GM12891 (cell line): ENCODE results near the gene SRSF7.
"Not testable (repeated sequence)": the region's sequence is repeated elsewhere in the genome, so short reads cannot be mapped to it uniquely, and the experiment has no call there.

Experiments
- DNase-seq: peaks from one replicate; pipeline ENCODE4 v3.0.0; 2011; ENCODE audit warnings: low spot score; ENCODE audit not compliant: insufficient read length
- FAIRE-seq: peaks from 2 replicates; lab custom pipeline; 2011; peaks lifted over from hg19 to GRCh38; lab: Jason Lieb, UNC
- PAX5 ChIP-seq: IDR thresholded peaks from 2 replicates; pipeline ENCODE4 v1.6.1; 2011; ENCODE audit warnings: low read length, moderate library complexity, mild to moderate bottlenecking; ENCODE audit not compliant: insufficient read depth, severe bottlenecking
- POLR2A ChIP-seq: IDR thresholded peaks from 2 replicates; pipeline ENCODE4 v1.6.1; 2011; ENCODE audit warnings: low read depth, low read length, control low read depth
- POLR2AphosphoS5 ChIP-seq: IDR thresholded peaks from 2 replicates; pipeline ENCODE4 v1.6.1; 2011; ENCODE audit warnings: low read depth, low read length, control low read depth
- POU2F2 ChIP-seq: IDR thresholded peaks from 2 replicates; pipeline ENCODE4 v1.6.1; 2011; ENCODE audit warnings: low read depth, mild to moderate bottlenecking, control low read depth, low read length, moderate library complexity
- SPI1 ChIP-seq: IDR thresholded peaks from 2 replicates; pipeline ENCODE4 v1.6.1; 2011; ENCODE audit warnings: low read depth, low read length, control low read depth
- TAF1 ChIP-seq: IDR thresholded peaks from 2 replicates; pipeline ENCODE4 v1.6.1; 2011; ENCODE audit warnings: low read depth, low read length, control low read depth

The SRSF7 gene

GRCh38 chr2:38783586-38783985 lies 32.4 kb upstream of the SRSF7 start:
- no peak for TF ChIP-seq POU2F2
- TF ChIP-seq SPI1: no peak
- no peak for TF ChIP-seq POLR2AphosphoS5
- TF ChIP-seq PAX5: no peak
- no peak for TF ChIP-seq POLR2A
- DNase-seq (no peak), FAIRE-seq (no peak)

- TF ChIP-seq TAF1: no peak
- TF ChIP-seq POLR2A: no peak
- no peak for TF ChIP-seq PAX5
- TF ChIP-seq SPI1: no peak
- TF ChIP-seq POLR2AphosphoS5: no peak
- no peak for TF ChIP-seq POU2F2
- DNase-seq (no peak), FAIRE-seq (no peak)
These were observed 27.5 kb upstream of the SRSF7 start for GRCh38 chr2:38778687-38779082.

GRCh38 chr2:38776531-38776930 lies 25.4 kb upstream of the SRSF7 start:
- no peak for DNase-seq
- TF ChIP-seq POLR2AphosphoS5 (no peak), POU2F2 (no peak), SPI1 (no peak), PAX5 (no peak), TAF1 (no peak), POLR2A (no peak)
- FAIRE-seq: no peak

- TF ChIP-seq SPI1 (no peak), POLR2AphosphoS5 (no peak), PAX5 (no peak), POLR2A (no peak), TAF1 (no peak), POU2F2 (no peak)
- DNase-seq: no peak
- FAIRE-seq: no peak
These were observed 24.7 kb upstream of the SRSF7 start for GRCh38 chr2:38775921-38776225.

- no peak for DNase-seq
- no peak for FAIRE-seq
- TF ChIP-seq POU2F2: no peak
- TF ChIP-seq TAF1: no peak
- TF ChIP-seq PAX5: no peak
- no peak for TF ChIP-seq POLR2AphosphoS5
- no peak for TF ChIP-seq POLR2A
- no peak for TF ChIP-seq SPI1
These were observed 24.1 kb upstream of the SRSF7 start for GRCh38 chr2:38775097-38775920.

- no peak for DNase-seq
- no peak for FAIRE-seq
- no peak for TF ChIP-seq SPI1
- no peak for TF ChIP-seq TAF1
- no peak for TF ChIP-seq POU2F2
- TF ChIP-seq POLR2A: no peak
- TF ChIP-seq PAX5: no peak
- no peak for TF ChIP-seq POLR2AphosphoS5
These were observed 20.5 kb upstream of the SRSF7 start for GRCh38 chr2:38771632-38772031.

GRCh38 chr2:38765551-38765950 lies 14.4 kb upstream of the SRSF7 start:
- DNase-seq (no peak), FAIRE-seq (no peak)
- no peak for TF ChIP-seq PAX5
- no peak for TF ChIP-seq POLR2A
- TF ChIP-seq POLR2AphosphoS5: no peak

GRCh38 chr2:38765149-38765548 lies 14.0 kb upstream of the SRSF7 start:
- no peak for FAIRE-seq
- DNase-seq: no peak
- TF ChIP-seq SPI1 (no peak), POLR2AphosphoS5 (no peak), PAX5 (no peak), POU2F2 (no peak), TAF1 (no peak), POLR2A (no peak)

- no peak for DNase-seq
- no peak for FAIRE-seq
- TF ChIP-seq PAX5: no peak
These were observed 12.6 kb upstream of the SRSF7 start for GRCh38 chr2:38763728-38764127.

- no peak for DNase-seq
- no peak for TF ChIP-seq TAF1
- no peak for TF ChIP-seq POU2F2
- no peak for TF ChIP-seq SPI1
- TF ChIP-seq POLR2AphosphoS5: no peak
- FAIRE-seq: no peak
These were observed 12.1 kb upstream of the SRSF7 start for GRCh38 chr2:38763228-38763627.

GRCh38 chr2:38755891-38756290 lies 4.7 kb upstream of the SRSF7 start:
- FAIRE-seq, DNase-seq: not testable (repeated sequence)
